AG10803 (cell line): ENCODE data around the gene SUPT20H.

Experiments used
- DNase-seq: peaks from one replicate; pipeline ENCODE4 v3.0.0; 2010; ENCODE audit warnings: low read depth
- H3K4me3 ChIP-seq: 2 replicates; pipeline ENCODE4 v1.5.1; 2011; ENCODE audit warnings: mild to moderate bottlenecking, low read length, control low read depth
- CTCF ChIP-seq: conservative IDR thresholded peaks from 2 replicates; pipeline ENCODE4 v1.5.1; 2011; ENCODE audit warnings: mild to moderate bottlenecking, low read length, control low read depth, inconsistent platforms

Gene SUPT20H

GRCh38 chr13:37058910-37059847 lies at the start of gene SUPT20H:
TSS of gene SUPT20H (minus strand) at chr13:37059688. CDS start at chr13:37051490, 8,198 bp downstream.
- peak within 1 kb of the TSS; percentile 91 for H3K4me3 ChIP-seq
- peak; percentile 90 for DNase-seq
- TF ChIP-seq CTCF, result no peak

- no peak overlapping the region for H3K4me3 ChIP-seq
- peak; percentile 60 for DNase-seq
- peak; percentile 83 for TF ChIP-seq CTCF
Observed at GRCh38 chr13:37109051-37109678, 49.7 kb upstream of the SUPT20H start.

- no peak overlapping the region for H3K4me3 ChIP-seq
- no peak for TF ChIP-seq CTCF
- no peak for DNase-seq
Observed at GRCh38 chr13:37107868-37108267, 48.4 kb upstream of the SUPT20H start.

GRCh38 chr13:37107456-37107855 lies 48.0 kb upstream of the SUPT20H start:
- no peak overlapping the region for H3K4me3 ChIP-seq
- DNase-seq, result no peak
- TF ChIP-seq CTCF, result no peak

- no peak for DNase-seq
- H3K4me3 ChIP-seq, result no peak overlapping the region
- no peak for TF ChIP-seq CTCF
Observed at GRCh38 chr13:37106642-37107041, 47.2 kb upstream of the SUPT20H start.

- no peak for DNase-seq
- no peak for TF ChIP-seq CTCF
- no peak within 1 kb of the TSS for H3K4me3 ChIP-seq
Observed at GRCh38 chr13:37105251-37105714, 45.8 kb upstream of the SUPT20H start, which contains the start of gene CSNK1A1L. TSS of gene CSNK1A1L (minus strand) at chr13:37105664. CDS start at chr13:37105256, 408 bp downstream.
